Neural progenitor cell (in vitro differentiated cells): ENCODE results near the gene ZNF485. TPM values are rescaled to one million over a fixed set of nuclear protein-coding genes. Genes with fewer than 3 reads are reported as not detected.

Experiments used
- DNase-seq: peaks from one replicate; pipeline ENCODE4 v3.0.0-alpha.2; 2016; ENCODE audit warnings: low spot score
- H2AFZ ChIP-seq: fragments of 200-600 bp; sonication (generic); replicated peaks from 2 replicates; pipeline ENCODE4 v1.6.1; 2016; ENCODE audit warnings: antibody characterized with exemption
- H3F3A ChIP-seq: fragments of 200-600 bp; sonication (generic); 2 replicates; pipeline ENCODE4 v1.6.1; 2016; ENCODE audit warnings: antibody characterized with exemption, low read depth
- H3K27ac ChIP-seq: fragments of 200-600 bp; sonication (generic); 2 replicates; pipeline ENCODE4 v1.5.1; 2016; ENCODE audit warnings: mild to moderate bottlenecking
- H3K27me3 ChIP-seq: fragments of 200-600 bp; sonication (generic); 2 replicates; pipeline ENCODE4 v1.6.1; 2016; ENCODE audit warnings: mild to moderate bottlenecking, moderate library complexity
- H3K36me3 ChIP-seq: fragments of 200-600 bp; sonication (generic); 2 replicates; pipeline ENCODE4 v1.5.1; 2016
- H3K4me1 ChIP-seq: fragments of 200-600 bp; sonication (generic); 2 replicates; pipeline ENCODE4 v1.6.1; 2016; ENCODE audit warnings: mixed run types
- H3K4me2 ChIP-seq: fragments of 200-600 bp; sonication (generic); 2 replicates; pipeline ENCODE4 v1.6.1; 2016
- H3K4me3 ChIP-seq: fragments of 200-600 bp; sonication (generic); 2 replicates; pipeline ENCODE4 v1.5.1; 2016
- H3K79me2 ChIP-seq: fragments of 200-600 bp; sonication (generic); 2 replicates; pipeline ENCODE4 v1.6.1; 2016; ENCODE audit warnings: low read depth
- H3K9ac ChIP-seq: fragments of 200-600 bp; sonication (generic); 2 replicates; pipeline ENCODE4 v1.6.1; 2016
- H3K9me3 ChIP-seq: fragments of 200-600 bp; sonication (generic); 2 replicates; pipeline ENCODE4 v1.5.1; 2016; ENCODE audit warnings: low read depth
- H4K20me1 ChIP-seq: fragments of 200-600 bp; sonication (generic); 2 replicates; pipeline ENCODE4 v1.6.1; 2016; ENCODE audit warnings: low read depth
- H3K27ac Mint-ChIP-seq: 3 replicates; pipeline ENCODE4 v1.8.0; 2021; ENCODE audit warnings: mixed read lengths
- H3K27me3 Mint-ChIP-seq: 2 replicates; pipeline ENCODE4 v1.8.0; 2022; ENCODE audit warnings: low read depth, mild to moderate bottlenecking, inconsistent platforms, moderate library complexity, mixed read lengths; ENCODE audit not compliant: insufficient read depth
- H3K36me3 Mint-ChIP-seq: 3 replicates; pipeline ENCODE4 v1.8.0; 2021; ENCODE audit warnings: mixed read lengths
- H3K4me1 Mint-ChIP-seq: 3 replicates; pipeline ENCODE4 v1.8.0; 2021; ENCODE audit warnings: mixed read lengths
- H3K4me3 Mint-ChIP-seq: 3 replicates; pipeline ENCODE4 v1.8.0; 2021; ENCODE audit warnings: mild to moderate bottlenecking, moderate library complexity, mixed read lengths
- H3K9me3 Mint-ChIP-seq: 3 replicates; pipeline ENCODE4 v1.8.0; 2020; ENCODE audit warnings: mixed read lengths
- EZH2 ChIP-seq: fragments of 200-600 bp; sonication (generic); IDR thresholded peaks from 2 replicates; pipeline ENCODE4 v1.6.1; 2017; ENCODE audit warnings: antibody characterized with exemption, mild to moderate bottlenecking, moderate library complexity
- EZH2phosphoT487 ChIP-seq: fragments of 200-600 bp; sonication (generic); IDR thresholded peaks from 2 replicates; pipeline ENCODE4 v1.6.1; 2017; ENCODE audit warnings: antibody characterized with exemption
- total RNA-seq: library from RNA; depleted of rRNA; stranded (reverse); fragments of >200 nt; gene quantifications from 2 replicates; pipeline ENCODE4 v1.2.3, GENCODE V29; 2015; ENCODE audit warnings: low replicate concordance
- TF ChIP-seq, protein P1 (sequence below): fragments of 200-600 bp; sonication (generic); IDR thresholded peaks from 2 replicates; pipeline ENCODE4 v1.5.1; 2017; ENCODE audit warnings: antibody characterized with exemption, mild to moderate bottlenecking

ZNF485 gene
- total RNA-seq, 1 donor from 2014 or later = 4.7 TPM

DNA sequence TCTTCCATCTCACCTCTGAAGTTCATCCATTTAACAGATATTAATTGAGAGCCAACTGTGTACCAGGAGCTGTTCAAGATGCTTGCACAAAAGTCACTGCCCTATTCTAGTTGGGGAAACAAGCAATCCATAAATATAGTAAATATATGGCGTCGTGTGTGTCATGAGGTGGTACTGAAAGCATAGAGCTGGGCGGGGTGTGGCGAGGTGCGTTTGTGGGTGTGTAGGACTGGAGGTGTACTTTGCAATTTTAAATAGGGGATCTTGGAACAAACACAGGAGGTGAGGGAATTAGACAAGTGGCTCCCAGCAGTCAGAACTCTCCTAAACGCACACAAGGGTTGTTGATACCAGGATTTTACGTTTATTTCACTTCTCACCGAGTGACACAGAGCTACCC is 31.3 kb upstream of the ZNF485 start:
- peaks cover 29% of the 10 kb centered on the region for H3K9me3 Mint-ChIP-seq
- Histone ChIP-seq H3K27me3 (peaks cover 37% of the 10 kb centered on the region), H3K9ac (no peak overlapping the region), H3K4me2 (peak overlapping the region; percentile 83), H3K27ac (no peak overlapping the region), H4K20me1 (no peaks in the 10 kb centered on the region), H3K9me3 (no peaks in the 10 kb centered on the region), H3K79me2 (no peaks in the 10 kb centered on the region), H3K4me1 (peaks cover 13% of the 10 kb centered on the region), H3K36me3 (no peaks in the 10 kb centered on the region), H3K4me3 (peak overlapping the region; percentile 45), H2AFZ (peak overlapping the region; percentile 92), H3F3A (peaks cover 3% of the 10 kb centered on the region)
- H3K36me3 Mint-ChIP-seq = peaks cover 16% of the 10 kb centered on the region
- no peak for DNase-seq
- peak overlapping the region; percentile 86 for H3K4me3 Mint-ChIP-seq
- H3K27ac Mint-ChIP-seq = no peak overlapping the region
- peaks cover 11% of the 10 kb centered on the region for H3K4me1 Mint-ChIP-seq
- H3K27me3 Mint-ChIP-seq = no peaks in the 10 kb centered on the region
- no peak for TF ChIP-seq EZH2
- no peak for TF ChIP-seq EZH2phosphoT487
- TF ChIP-seq, protein P1, sequence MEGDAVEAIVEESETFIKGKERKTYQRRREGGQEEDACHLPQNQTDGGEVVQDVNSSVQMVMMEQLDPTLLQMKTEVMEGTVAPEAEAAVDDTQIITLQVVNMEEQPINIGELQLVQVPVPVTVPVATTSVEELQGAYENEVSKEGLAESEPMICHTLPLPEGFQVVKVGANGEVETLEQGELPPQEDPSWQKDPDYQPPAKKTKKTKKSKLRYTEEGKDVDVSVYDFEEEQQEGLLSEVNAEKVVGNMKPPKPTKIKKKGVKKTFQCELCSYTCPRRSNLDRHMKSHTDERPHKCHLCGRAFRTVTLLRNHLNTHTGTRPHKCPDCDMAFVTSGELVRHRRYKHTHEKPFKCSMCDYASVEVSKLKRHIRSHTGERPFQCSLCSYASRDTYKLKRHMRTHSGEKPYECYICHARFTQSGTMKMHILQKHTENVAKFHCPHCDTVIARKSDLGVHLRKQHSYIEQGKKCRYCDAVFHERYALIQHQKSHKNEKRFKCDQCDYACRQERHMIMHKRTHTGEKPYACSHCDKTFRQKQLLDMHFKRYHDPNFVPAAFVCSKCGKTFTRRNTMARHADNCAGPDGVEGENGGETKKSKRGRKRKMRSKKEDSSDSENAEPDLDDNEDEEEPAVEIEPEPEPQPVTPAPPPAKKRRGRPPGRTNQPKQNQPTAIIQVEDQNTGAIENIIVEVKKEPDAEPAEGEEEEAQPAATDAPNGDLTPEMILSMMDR = no peak

DNA sequence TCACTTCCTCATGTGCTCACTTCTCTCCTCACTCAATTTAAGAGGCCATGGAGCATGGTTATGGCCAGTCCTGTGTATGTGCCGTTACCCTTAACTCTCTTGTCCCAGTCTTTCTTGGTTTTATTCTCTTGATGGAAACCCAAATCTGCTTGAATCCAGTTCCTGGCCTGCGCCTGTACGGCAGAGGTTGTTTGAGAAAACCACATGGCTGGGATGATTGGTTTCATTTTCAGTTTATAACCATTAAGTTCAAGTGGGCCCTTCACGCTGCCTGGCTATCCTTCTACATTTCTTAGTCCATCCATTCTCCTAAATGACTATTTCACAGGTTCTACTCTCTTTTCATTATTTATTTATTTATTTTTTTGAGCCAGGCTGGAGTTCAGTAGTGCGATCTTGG is 30.2 kb upstream of the ZNF485 start:
- Histone ChIP-seq H3K79me2 (no peaks in the 10 kb centered on the region), H3K36me3 (no peaks in the 10 kb centered on the region), H3F3A (peaks cover 3% of the 10 kb centered on the region), H2AFZ (no peak overlapping the region), H3K4me2 (no peak overlapping the region), H3K27ac (no peak overlapping the region), H4K20me1 (no peaks in the 10 kb centered on the region), H3K9me3 (no peaks in the 10 kb centered on the region), H3K4me3 (no peak overlapping the region), H3K27me3 (peaks cover 37% of the 10 kb centered on the region), H3K4me1 (peaks cover 13% of the 10 kb centered on the region), H3K9ac (no peak overlapping the region)
- no peak overlapping the region for H3K27ac Mint-ChIP-seq
- H3K4me3 Mint-ChIP-seq = no peak overlapping the region
- H3K4me1 Mint-ChIP-seq = peaks cover 11% of the 10 kb centered on the region
- H3K27me3 Mint-ChIP-seq = no peaks in the 10 kb centered on the region
- no peak for DNase-seq
- H3K9me3 Mint-ChIP-seq = peaks cover 27% of the 10 kb centered on the region
- no peak for TF ChIP-seq EZH2phosphoT487
- TF ChIP-seq, protein P1 = no peak
- TF ChIP-seq EZH2 = no peak
- H3K36me3 Mint-ChIP-seq = peaks cover 10% of the 10 kb centered on the region

DNA sequence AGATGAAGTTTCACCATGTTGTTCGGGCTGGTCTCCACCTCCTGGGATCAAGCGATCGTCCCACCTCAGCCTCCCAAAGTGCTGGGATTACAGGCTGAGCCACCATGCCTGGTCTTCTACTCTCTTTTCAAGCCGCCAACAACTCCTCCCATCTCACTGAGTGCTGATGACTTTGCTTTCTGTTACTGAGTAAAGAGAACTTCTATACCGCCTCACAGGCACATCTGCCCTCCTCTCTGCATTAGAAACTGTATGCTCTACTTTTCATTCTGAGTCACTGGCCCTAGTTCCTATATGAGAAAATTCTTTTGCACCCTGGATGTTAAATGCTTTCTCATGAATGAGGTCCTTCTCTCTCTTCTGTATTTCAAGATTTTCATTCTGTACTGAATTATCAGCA is 29.7 kb upstream of the ZNF485 start:
- H3K4me1 Mint-ChIP-seq = peaks cover 11% of the 10 kb centered on the region
- Histone ChIP-seq H3F3A (peaks cover 3% of the 10 kb centered on the region), H3K79me2 (no peaks in the 10 kb centered on the region), H2AFZ (no peak overlapping the region), H3K36me3 (no peaks in the 10 kb centered on the region), H3K4me3 (no peak overlapping the region), H3K4me2 (no peak overlapping the region), H3K4me1 (peaks cover 13% of the 10 kb centered on the region), H3K9ac (no peak overlapping the region), H3K27ac (no peak overlapping the region), H3K9me3 (no peaks in the 10 kb centered on the region), H4K20me1 (no peaks in the 10 kb centered on the region), H3K27me3 (peaks cover 37% of the 10 kb centered on the region)
- H3K36me3 Mint-ChIP-seq = peaks cover 8% of the 10 kb centered on the region
- no peak overlapping the region for H3K27ac Mint-ChIP-seq
- H3K27me3 Mint-ChIP-seq = no peaks in the 10 kb centered on the region
- DNase-seq = no peak
- no peak overlapping the region for H3K4me3 Mint-ChIP-seq
- H3K9me3 Mint-ChIP-seq = peaks cover 27% of the 10 kb centered on the region
- no peak for TF ChIP-seq EZH2
- no peak for TF ChIP-seq EZH2phosphoT487
- TF ChIP-seq, protein P1 = no peak

DNA sequence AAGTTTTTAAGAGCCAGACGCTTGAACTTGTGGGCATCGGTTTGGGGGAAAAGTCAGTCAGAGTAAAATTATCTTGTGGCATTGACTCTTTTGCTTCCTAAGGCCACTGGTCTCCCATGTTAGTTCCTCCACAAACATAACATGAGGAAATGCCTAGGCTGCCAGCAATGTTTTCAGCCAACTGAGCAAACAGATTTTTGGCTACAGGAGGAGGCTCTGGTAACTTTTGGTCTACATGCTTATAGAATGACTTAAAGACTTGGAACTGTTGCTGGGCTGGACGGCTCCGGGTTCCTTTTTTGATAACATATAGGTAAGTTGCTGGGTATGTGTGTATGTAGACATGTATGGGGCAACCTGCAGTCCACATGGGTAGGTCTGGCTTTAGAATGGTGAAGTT is 22.2 kb upstream of the ZNF485 start:
- no peak for DNase-seq
- Mint-ChIP-seq H3K4me1 (no peaks in the 10 kb centered on the region), H3K36me3 (no peaks in the 10 kb centered on the region), H3K4me3 (no peak overlapping the region), H3K27ac (no peak overlapping the region), H3K9me3 (no peaks in the 10 kb centered on the region), H3K27me3 (peaks cover 2% of the 10 kb centered on the region)
- Histone ChIP-seq H3K4me3 (no peak overlapping the region), H3K4me1 (no peaks in the 10 kb centered on the region), H3K27me3 (peaks cover 5% of the 10 kb centered on the region), H3K79me2 (no peaks in the 10 kb centered on the region), H3K36me3 (no peaks in the 10 kb centered on the region), H3K27ac (no peak overlapping the region), H3K9me3 (no peaks in the 10 kb centered on the region), H2AFZ (no peak overlapping the region), H3K4me2 (no peak overlapping the region), H3F3A (no peaks in the 10 kb centered on the region), H3K9ac (no peak overlapping the region), H4K20me1 (no peaks in the 10 kb centered on the region)
- TF ChIP-seq EZH2phosphoT487 (no peak), EZH2 (no peak)
- TF ChIP-seq, protein P1 = no peak
